GM18867 (cell line): ENCODE results near the gene AMDHD2.
A peak's percentile ranks its signal among the peaks of the same experiment; 100 is the strongest.
"Not testable (repeated sequence)": the region's sequence is repeated elsewhere in the genome, so short reads cannot be mapped to it uniquely, and the experiment has no call there.

ENCODE experiments used
- ATAC-seq: cut with Tn5 transposase; IDR thresholded peaks from one replicate; pipeline ENCODE4 v1.9.1; 2021; ENCODE audit warnings: mild to moderate bottlenecking, moderate library complexity; ENCODE audit not compliant: unreplicated experiment

Gene AMDHD2

DNA sequence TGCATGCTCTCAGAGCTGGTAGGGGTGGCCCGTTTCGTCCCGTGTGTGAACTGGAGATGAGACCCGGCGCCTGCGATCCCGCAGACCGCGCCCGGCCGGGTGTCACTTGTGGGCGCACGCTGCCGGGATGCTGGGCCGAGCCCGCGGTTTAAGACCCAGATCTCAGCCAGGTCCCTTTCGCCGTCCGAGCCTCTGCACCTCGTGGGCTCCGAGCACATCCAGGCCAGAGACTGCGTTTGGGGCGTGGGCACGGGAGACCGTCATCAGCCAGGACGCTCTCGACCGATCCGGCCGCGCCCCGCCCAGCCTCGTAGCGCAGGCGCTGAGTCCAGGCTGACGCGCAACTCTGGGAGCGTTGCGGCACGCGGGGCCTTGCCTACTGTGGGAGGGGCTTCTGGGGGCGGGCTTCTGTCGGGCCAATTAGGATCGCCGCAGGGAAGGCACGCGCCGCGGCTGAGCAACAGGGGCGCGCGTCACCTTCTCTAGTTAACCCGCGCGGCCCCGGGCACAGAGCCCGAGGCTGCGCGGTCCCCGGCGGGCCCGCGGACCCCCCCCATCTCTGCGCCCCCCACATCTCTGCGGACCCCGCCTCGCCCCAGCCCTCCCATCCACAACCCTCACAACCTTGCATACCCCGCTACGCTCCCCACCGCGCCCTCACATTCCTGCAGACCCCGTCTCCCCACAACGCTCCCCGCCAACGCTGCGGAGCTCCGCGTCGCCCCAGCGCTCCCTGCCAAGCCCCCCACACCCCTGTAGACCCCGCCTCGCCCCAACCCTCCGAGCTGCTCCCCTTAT lies 11.7 kb downstream of the AMDHD2 start:
- ATAC-seq, result peak; percentile 85

GRCh38 chr16:2532494-2533141 lies 12.4 kb downstream of the AMDHD2 start:
- no peak for ATAC-seq

DNA sequence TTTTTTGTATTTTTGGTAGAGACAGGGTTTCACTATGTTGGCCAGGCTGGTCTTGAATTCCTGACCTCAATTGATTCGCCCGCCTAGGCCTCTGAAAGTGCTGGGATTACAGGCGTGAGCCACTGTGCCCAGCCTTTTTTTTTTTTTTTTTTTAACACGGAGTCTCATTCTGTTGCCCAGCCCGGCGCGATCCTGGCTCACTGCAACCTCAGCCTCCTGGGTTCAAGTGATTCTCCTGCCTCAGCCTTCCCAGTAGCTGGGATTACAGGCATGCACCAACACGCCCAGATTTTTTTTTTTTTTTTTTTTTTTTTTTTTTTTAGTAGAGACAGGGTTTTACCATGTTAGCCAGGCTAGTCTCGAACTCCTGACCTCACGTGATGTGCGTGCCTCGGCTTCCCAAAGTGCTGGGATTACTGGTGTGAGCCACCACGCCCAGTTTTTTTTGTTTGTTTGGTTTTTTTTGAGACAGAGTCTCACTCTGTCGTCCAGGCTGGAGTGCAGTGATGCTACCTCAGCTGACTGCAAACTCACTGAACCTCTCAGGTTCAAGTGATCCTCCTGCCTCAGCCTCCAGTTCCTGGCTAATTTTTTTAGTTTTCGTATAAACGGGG lies 13.1 kb downstream of the AMDHD2 start:
- not testable (repeated sequence) for ATAC-seq

DNA sequence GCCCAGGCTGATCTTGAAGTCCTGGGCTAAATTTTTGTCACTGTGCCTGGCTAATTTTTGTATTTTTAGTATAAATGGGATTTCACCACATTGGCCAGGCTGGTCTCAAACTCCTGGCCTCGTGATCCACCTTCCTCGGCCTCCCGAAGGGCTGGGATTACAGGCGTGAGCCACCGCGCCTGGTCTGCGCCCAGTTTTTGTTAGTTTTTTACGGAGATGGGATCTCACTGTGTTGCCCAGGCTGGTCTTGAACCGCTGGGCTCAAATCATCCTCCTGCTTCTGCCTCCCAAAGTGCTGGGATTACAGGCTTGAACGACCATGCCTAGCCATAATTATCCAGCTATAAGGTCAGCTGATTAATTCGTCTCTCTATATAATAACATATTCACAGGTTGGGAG lies 13.7 kb downstream of the AMDHD2 start:
- ATAC-seq, result no peak

GRCh38 chr16:2534335-2534734 lies 14.2 kb downstream of the AMDHD2 start:
- ATAC-seq, result not testable (repeated sequence)

DNA sequence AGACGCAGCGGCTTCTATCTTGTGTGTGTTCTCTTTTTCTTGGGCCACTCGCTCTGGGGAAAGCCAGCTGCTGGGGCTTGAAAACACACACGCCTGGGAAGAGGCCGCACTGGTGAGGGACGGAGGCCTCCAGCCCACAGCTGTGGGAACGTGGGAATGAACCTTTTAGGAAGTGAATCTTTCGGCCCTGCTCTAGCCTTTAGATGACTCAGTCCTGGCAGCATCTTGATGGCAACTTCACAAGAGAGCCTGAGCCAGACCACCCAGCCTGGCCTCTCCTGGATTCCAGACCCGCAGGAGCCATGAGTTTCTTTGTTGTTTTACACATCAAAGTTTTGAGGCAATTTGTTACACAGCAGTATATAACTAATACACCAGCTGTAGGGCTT lies 15.4 kb downstream of the AMDHD2 start:
- ATAC-seq, result no peak

- peak; percentile 73 for ATAC-seq
These were observed 17.5 kb downstream of the AMDHD2 start, which contains the start of gene PDPK1 for GRCh38 chr16:2537451-2538379. Gene PDPK1 (plus strand): TSS chr16:2538021. CDS start chr16:2538113, 92 bp downstream.

GRCh38 chr16:2539192-2539844 lies 19.1 kb downstream of the AMDHD2 start:
- ATAC-seq, result not testable (repeated sequence)

GRCh38 chr16:2539845-2540458 lies 19.8 kb downstream of the AMDHD2 start:
- ATAC-seq, result not testable (repeated sequence)

DNA sequence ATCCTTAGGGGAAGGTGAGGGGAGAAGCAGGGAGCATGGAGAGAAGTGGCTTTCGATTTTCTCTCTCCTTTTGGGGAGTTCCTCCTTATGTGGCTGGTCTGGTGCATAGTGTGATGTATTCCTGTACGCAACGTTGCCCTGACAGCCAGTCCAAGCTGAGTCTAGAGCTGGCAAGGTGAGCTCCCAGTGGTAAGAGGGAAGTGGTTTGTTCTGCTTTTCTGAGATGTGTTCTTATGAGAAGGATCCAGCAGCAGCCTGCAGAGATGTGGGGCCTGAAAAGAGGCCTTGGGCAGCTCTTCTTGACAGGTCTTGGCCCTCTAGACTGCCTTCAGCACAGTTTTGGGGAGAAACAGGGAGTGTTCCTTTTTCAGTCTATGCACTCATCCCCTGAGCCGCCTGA lies 20.7 kb downstream of the AMDHD2 start:
- not testable (repeated sequence) for ATAC-seq

- ATAC-seq, result not testable (repeated sequence)
These were observed 21.2 kb downstream of the AMDHD2 start for GRCh38 chr16:2541409-2541808.

DNA sequence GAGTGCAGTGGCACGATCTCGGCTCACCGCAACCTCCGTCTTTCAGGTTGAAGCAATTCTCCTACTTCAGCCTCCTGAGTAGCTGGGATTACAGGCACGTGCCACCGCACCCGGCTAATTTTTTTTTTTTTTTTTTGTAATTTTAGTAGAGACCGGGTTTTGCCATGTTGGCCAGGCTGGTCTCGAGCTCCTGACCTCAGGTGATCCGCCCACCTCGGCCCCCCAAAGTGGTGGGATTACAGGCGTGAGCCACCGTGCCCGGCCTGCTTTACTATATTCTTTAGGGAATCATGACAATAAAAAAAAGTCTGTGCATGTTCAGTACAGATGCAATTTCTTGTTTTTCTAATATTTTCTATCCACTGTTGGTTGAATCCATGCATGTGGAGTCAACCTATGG lies 23.6 kb downstream of the AMDHD2 start:
- not testable (repeated sequence) for ATAC-seq

GRCh38 chr16:2550283-2550878 lies 30.2 kb downstream of the AMDHD2 start:
- ATAC-seq, result not testable (repeated sequence)

DNA sequence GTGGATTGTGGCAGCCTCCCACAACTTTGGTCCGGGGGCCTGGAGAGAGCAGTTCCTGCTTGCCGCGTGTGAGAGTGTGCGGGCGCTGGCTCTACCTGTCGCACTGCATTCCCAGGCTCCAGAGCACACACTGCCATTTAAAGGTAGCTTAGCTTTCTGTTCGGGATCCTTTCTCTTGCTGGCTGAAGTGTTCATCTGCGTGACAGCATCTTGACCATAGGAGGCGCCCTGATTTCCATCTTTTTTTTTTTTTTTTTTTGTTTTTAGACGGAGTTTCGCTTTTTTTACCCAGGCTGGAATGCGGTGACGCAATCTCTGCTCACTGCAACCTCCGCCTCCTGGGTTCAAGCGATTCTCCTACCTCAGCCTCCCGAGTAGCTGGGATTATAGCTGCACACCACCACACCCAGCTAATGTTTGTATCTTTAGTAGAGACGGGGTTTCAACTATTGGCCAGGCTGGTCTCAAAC lies 31.3 kb downstream of the AMDHD2 start:
- ATAC-seq, result not testable (repeated sequence)

DNA sequence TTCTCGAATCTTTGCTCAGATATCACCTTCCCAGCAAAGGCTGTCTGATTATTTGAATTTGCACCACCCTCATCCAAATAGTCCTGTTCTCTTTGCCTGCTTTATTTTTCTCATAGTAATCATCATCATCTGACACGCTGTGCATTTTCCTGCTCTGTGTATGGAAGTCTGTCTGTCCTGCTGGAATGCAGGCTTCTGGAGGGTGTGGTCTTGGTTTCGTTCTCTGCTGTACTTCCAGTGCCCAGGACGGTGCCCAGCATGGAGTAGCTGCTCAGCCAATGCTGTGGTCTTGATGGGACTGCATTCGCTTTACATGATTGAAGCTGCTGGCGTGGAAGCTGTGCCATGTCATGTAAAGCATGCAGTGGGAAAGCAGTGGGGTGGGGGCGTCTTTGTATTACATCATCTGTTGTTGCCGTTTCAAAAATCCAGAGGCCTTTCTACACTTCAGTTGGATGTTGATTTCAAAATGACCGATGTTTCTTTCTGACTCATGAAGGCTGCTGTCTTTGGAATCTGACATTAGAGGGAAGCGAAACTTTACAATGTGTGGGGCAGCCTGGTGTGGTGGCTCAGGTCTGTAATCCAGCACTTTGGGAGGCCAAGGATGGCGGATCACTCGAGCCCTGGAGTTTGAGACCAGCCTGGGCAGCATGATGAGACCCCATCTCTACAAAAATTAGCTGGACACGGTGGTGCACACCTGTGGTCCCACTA lies 34.7 kb downstream of the AMDHD2 start:
- not testable (repeated sequence) for ATAC-seq

DNA sequence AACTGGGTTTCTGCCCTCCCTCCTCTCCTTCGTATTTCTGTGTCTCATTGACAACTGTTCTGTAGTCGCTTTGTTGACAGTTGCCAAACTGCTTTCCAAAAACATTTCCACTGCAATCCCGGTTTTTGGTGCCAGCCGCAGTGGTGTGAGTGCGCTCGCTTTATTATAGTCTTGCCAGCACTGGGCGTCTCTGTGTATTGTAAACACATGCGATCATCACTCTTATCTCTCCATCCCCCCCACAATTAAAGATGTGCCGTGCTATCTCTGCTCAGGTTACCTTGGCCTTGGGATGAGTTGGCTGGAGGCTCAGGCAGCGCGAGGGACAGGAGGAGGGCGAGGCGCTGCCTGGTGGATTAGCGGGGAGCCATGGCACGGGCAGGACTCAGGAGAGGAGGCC lies 37.0 kb downstream of the AMDHD2 start:
- not testable (repeated sequence) for ATAC-seq

DNA sequence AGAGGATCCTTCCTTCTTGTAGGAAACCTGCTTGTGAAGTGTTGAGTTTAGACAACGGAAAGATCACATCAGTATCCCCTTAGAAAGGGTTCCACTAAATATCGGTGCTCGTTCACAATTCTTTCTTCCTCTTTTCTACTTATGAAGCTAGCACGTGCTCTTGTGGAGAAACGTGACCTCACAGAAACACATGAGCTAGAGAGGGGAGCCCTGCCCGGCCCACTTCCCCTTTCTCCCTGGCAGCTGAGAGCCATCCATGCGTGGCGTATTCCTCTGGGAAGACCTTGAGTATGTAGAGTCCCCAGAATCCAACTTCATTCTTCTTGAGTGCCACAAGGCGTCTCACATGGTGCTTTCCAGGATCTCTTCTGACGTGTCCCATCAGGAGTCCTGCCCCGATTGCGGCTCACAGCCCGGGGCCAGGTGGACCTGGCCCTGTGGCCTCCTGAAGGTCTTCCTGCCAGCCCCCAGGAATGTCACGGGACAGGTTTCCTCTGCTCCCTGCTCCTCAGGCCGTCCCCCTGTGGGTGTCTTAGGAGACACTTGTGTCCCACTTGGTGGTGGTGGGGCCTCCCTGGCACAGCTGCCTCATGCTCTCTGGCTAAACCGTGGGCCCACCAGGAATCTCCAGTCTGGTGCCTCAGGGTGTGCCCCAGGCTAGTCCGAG lies 40.1 kb downstream of the AMDHD2 start:
- peak; percentile 52 for ATAC-seq

DNA sequence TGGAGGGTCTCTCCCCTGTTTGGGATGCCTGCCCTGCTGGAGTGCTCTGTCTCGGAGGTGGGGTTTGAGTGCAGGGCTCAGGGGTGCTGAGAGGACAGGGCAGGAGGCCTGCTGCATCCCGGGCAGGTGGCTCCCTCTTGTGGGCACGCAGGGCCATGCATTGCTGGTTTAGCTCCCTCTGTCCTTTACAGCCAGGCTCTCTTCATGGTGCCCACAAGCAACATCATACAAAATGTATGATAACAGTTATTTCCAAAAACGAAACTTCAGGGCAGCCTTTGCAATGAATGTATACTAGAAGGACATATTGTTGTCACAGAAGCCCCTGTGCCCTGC lies 40.6 kb downstream of the AMDHD2 start:
- peak; percentile 40 for ATAC-seq
